A673 (cell line): ENCODE data around the gene CDKN2A. TPM values are rescaled to one million over a fixed set of nuclear protein-coding genes. Genes with fewer than 3 reads are reported as not detected.

Experiments
- BruUV-seq: library from RNA; stranded (reverse); fragments of 400-500 nt; replicated peaks from 2 replicates; lab custom pipeline; 2021; lab: Mats Ljungman, UMichigan
- CTCF ChIA-PET: fragments of 300-600 bp; sonication (Branson Sonifier 250); formaldehyde crosslinking; loops from one replicate; lab custom pipeline; 2022; ENCODE audit warnings: antibody characterized with exemption; lab: Charles Lee
- POLR2A ChIA-PET: fragments of 300-600 bp; sonication (Branson Sonifier 250); formaldehyde crosslinking; loops from one replicate; lab custom pipeline; 2022; ENCODE audit warnings: antibody characterized with exemption; ENCODE audit not compliant: low non-redundant PET; lab: Charles Lee
- DNase-seq: peaks from one replicate; pipeline ENCODE4 v3.0.0-alpha.2; 2015; ENCODE audit warnings: low spot score
- H3K27ac ChIP-seq: fragments of 200-600 bp; sonication (generic); 2 replicates; pipeline ENCODE4 v1.5.1; 2016; ENCODE audit warnings: mixed run types, low read depth, mild to moderate bottlenecking, mixed read lengths, antibody characterized with exemption, low read length; ENCODE audit not compliant: poor library complexity, severe bottlenecking
- H3K27me3 ChIP-seq: fragments of 200-600 bp; sonication (generic); replicated peaks from 2 replicates; pipeline ENCODE4 v1.6.1; 2017; ENCODE audit warnings: mixed run types, low read depth, mild to moderate bottlenecking, mixed read lengths, antibody characterized with exemption, low read length; ENCODE audit not compliant: insufficient read depth, poor library complexity
- H3K36me3 ChIP-seq: fragments of 200-600 bp; sonication (generic); 2 replicates; pipeline ENCODE4 v1.6.1; 2016; ENCODE audit warnings: mixed run types, mild to moderate bottlenecking, mixed read lengths, antibody characterized with exemption, low read length; ENCODE audit not compliant: insufficient read depth, poor library complexity, severe bottlenecking
- H3K4me1 ChIP-seq: fragments of 200-600 bp; sonication (generic); 2 replicates; pipeline ENCODE4 v1.6.1; 2017; ENCODE audit warnings: mixed run types, mild to moderate bottlenecking, mixed read lengths, antibody characterized with exemption, low read length; ENCODE audit not compliant: insufficient read depth, poor library complexity, severe bottlenecking
- H3K4me3 ChIP-seq: fragments of 200-600 bp; sonication (generic); 2 replicates; pipeline ENCODE4 v1.5.1; 2016; ENCODE audit warnings: low read depth, mixed run types, mild to moderate bottlenecking, mixed read lengths, low read length; ENCODE audit not compliant: poor library complexity, severe bottlenecking
- H3K9me3 ChIP-seq: fragments of 200-600 bp; sonication (generic); 2 replicates; pipeline ENCODE4 v1.6.1; 2016; ENCODE audit warnings: mixed run types, low read depth, mild to moderate bottlenecking, mixed read lengths, antibody characterized with exemption, low read length; ENCODE audit not compliant: poor library complexity, severe bottlenecking
- CTCF ChIP-seq: fragments of 300-800, 200-600 bp; sonication (generic); conservative IDR thresholded peaks from 2 replicates; pipeline ENCODE4 v1.5.1; 2017; ENCODE audit warnings: low read depth, mild to moderate bottlenecking, antibody characterized with exemption, low read length, moderate library complexity, mixed read lengths
- EZH2 ChIP-seq: fragments of 200-600 bp; sonication (generic); IDR thresholded peaks from 2 replicates; pipeline ENCODE4 v1.6.1; 2017; ENCODE audit warnings: borderline replicate concordance, low read depth, mild to moderate bottlenecking, mixed read lengths, antibody characterized with exemption, low read length; ENCODE audit not compliant: poor library complexity, severe bottlenecking
- intact Hi-C: fragments of 100-400 bp; cut with micrococcal nuclease; formaldehyde crosslinking; loops from one replicate; pipeline ENCODE4 v1.10.0; 2022; ENCODE audit not compliant: unreplicated experiment
- total RNA-seq: library from RNA; stranded (reverse); gene quantifications from 2 replicates; pipeline ENCODE4 v1.2.3, GENCODE V29; 2021

Gene CDKN2A
- total RNA-seq, 1 experiment from 2014 or later, result not detected

DNA sequence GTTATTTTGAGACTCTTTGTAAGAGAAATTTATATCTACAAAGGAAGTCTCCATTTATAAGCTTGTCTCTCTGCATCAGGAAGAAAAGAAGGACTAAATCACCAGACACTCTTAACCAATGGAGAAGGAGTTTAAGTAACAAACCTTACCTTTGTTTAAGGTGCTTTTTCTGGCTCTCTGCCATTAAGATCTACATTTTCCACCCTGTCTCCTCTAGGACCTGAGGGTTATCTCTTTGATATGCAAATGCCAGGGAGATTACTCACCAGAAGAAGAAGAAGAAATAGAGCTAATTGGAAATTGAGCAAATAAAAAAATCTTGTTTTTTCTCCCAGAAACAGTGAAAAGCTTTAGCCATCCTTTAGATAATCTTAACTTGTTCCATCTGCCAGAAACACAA, 60.9 kb downstream of the CDKN2A start:
- no peak for TF ChIP-seq CTCF
- TF ChIP-seq EZH2, result no peak
- intact Hi-C loops, result no loop called here
- Histone ChIP-seq H3K9me3 (no peaks in the 10 kb centered on the region), H3K36me3 (no peaks in the 10 kb centered on the region), H3K4me1 (no peaks in the 10 kb centered on the region), H3K27me3 (no peaks in the 10 kb centered on the region), H3K4me3 (no peak overlapping the region), H3K27ac (no peak overlapping the region)
- ChIA-PET POLR2A (no interaction called here), CTCF (no interaction called here)
- no peak for DNase-seq
- no TSS peak for BruUV-seq

DNA sequence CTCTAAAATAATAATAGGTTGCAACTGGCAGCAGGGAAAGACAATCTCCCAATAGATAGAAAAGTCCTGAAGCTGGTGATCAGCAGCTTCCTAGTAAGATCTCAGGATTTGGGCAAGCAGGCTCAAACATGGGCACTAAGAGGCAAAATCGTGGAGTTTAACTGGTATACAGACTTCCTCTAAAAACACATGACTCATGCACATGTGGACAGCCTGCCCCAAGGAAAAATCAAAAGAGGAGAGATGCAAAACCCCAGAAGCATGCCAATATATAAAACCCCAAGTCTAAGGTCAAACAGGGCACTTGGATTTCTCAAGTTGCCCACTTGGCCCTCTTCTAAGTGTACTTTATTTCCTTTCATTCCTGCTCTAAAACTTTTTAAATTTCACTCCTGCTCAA, 62.8 kb downstream of the CDKN2A start:
- H3K36me3 ChIP-seq, result no peaks in the 10 kb centered on the region
- no peaks in the 10 kb centered on the region for H3K27me3 ChIP-seq
- no peak overlapping the region for H3K27ac ChIP-seq
- no peak for TF ChIP-seq CTCF
- no peak for TF ChIP-seq EZH2
- POLR2A ChIA-PET, result no interaction called here
- H3K4me3 ChIP-seq, result no peak overlapping the region
- no TSS peak for BruUV-seq
- no peaks in the 10 kb centered on the region for H3K9me3 ChIP-seq
- CTCF ChIA-PET, result no interaction called here
- DNase-seq, result no peak
- H3K4me1 ChIP-seq, result no peaks in the 10 kb centered on the region
- intact Hi-C loops, result no loop called here

GRCh38 chr9:21927752-21928151, 66.4 kb downstream of the CDKN2A start:
- intact Hi-C loops, result no loop called here
- Histone ChIP-seq H3K4me1 (no peaks in the 10 kb centered on the region), H3K36me3 (no peaks in the 10 kb centered on the region), H3K27me3 (no peaks in the 10 kb centered on the region), H3K4me3 (no peak overlapping the region), H3K27ac (no peak overlapping the region), H3K9me3 (no peaks in the 10 kb centered on the region)
- CTCF ChIA-PET, result no interaction called here
- BruUV-seq, result no TSS peak
- TF ChIP-seq EZH2, result no peak
- TF ChIP-seq CTCF, result no peak
- POLR2A ChIA-PET, result no interaction called here
- DNase-seq, result no peak
